Sigmoid colon (tissue), 4 donors: ENCODE results near the gene ZNF2.

Experiments
- CTCF ChIP-seq, 4 experiments: fragments of 450-650 bp in 3 of 4; fragments of 200-600 bp in 1 of 4; IDR thresholded peaks; one replicate each; pipeline ENCODE4 v1.5.1; 2016 to 2019; ENCODE audit warnings: antibody characterized with exemption in 4 of 4, mild to moderate bottlenecking in 3 of 4, moderate library complexity in 2 of 4
- EP300 ChIP-seq, 4 donors: sonication (generic); formaldehyde crosslinking; IDR thresholded peaks; one replicate each; pipeline ENCODE4 v1.6.1; 2017; ENCODE audit warnings: antibody characterized with exemption in 4 of 4
- POLR2A ChIP-seq, 2 donors: fragments of 450-650 bp; IDR thresholded peaks; one replicate each; pipeline ENCODE4 v1.6.1; 2016; ENCODE audit warnings: antibody characterized with exemption in 2 of 2, mild to moderate bottlenecking in 2 of 2, moderate library complexity in 2 of 2
- POLR2AphosphoS5 ChIP-seq, 4 donors: sonication (generic); formaldehyde crosslinking; IDR thresholded peaks; one replicate each; pipeline ENCODE4 v1.6.1; 2017; ENCODE audit warnings: antibody characterized with exemption in 4 of 4

- no peak for TF ChIP-seq EP300 (IDR thresholded peaks at IDR 0.05)
- no peak for TF ChIP-seq CTCF (IDR thresholded peaks at IDR 0.05)
- TF ChIP-seq POLR2A (IDR thresholded peaks at IDR 0.05), result no peak
- TF ChIP-seq POLR2AphosphoS5 (IDR thresholded peaks at IDR 0.05), result no peak
Measured at GRCh38 chr2:95185973-95186372, 20.4 kb downstream of the ZNF2 start.
